Liver (tissue), 9 donors: ENCODE data around the gene CEMIP. TPM values are rescaled to one million over a fixed set of nuclear protein-coding genes. Genes with fewer than 3 reads are reported as not detected.

Experiments
- DNase-seq: peaks from one replicate; pipeline ENCODE4 v3.0.0-alpha.2; 2017; ENCODE audit warnings: low spot score
- H3K27ac ChIP-seq, 2 donors: one replicate each; pipeline ENCODE4 v1.7.0; 2013; ENCODE audit warnings: inconsistent platforms in 2 of 2, low read length in 2 of 2, control low read depth in 1 of 2, low read depth in 1 of 2, mild to moderate bottlenecking in 1 of 2
- H3K27me3 ChIP-seq, 4 donors: one replicate each; pipeline versions ENCODE4 v1.6.1 to v1.7.0; 2013; ENCODE audit warnings: low read length in 3 of 4, inconsistent platforms in 1 of 4, mild to moderate bottlenecking in 1 of 4, moderate library complexity in 1 of 4; ENCODE audit not compliant: control insufficient read depth in 4 of 4, insufficient read depth in 4 of 4
- H3K36me3 ChIP-seq, 4 donors: one replicate each; pipeline versions ENCODE4 v1.6.1 to v1.7.0; 2013; ENCODE audit warnings: low read length in 3 of 4, mild to moderate bottlenecking in 3 of 4, low read depth in 1 of 4, moderate library complexity in 1 of 4; ENCODE audit not compliant: control insufficient read depth in 4 of 4, insufficient read depth in 3 of 4
- H3K4me1 ChIP-seq, 4 donors: one replicate each; pipeline versions ENCODE4 v1.6.1 to v1.7.0; 2013; ENCODE audit warnings: low read length in 3 of 4, mild to moderate bottlenecking in 3 of 4, moderate library complexity in 1 of 4; ENCODE audit not compliant: control insufficient read depth in 4 of 4, insufficient read depth in 4 of 4
- H3K4me3 ChIP-seq, 3 donors: one replicate each; pipeline versions ENCODE4 v1.6.1 to v1.7.0; 2013; ENCODE audit warnings: low read length in 3 of 3, control low read depth in 1 of 3, low read depth in 1 of 3, mild to moderate bottlenecking in 1 of 3
- H3K9ac ChIP-seq, 2 donors: one replicate each; pipeline ENCODE4 v1.7.0; 2013; ENCODE audit warnings: low read length in 2 of 2, mild to moderate bottlenecking in 2 of 2, moderate library complexity in 2 of 2, control low read depth in 1 of 2, low read depth in 1 of 2
- H3K9me3 ChIP-seq, 4 donors: one replicate each; pipeline versions ENCODE4 v1.6.1 to v1.7.0; 2013; ENCODE audit warnings: low read length in 3 of 4; ENCODE audit not compliant: control insufficient read depth in 4 of 4
- FOXA1 ChIP-seq: IDR thresholded peaks from 2 replicates; pipeline ENCODE4 v1.6.1; 2016; ENCODE audit warnings: antibody characterized with exemption
- FOXA2 ChIP-seq: IDR thresholded peaks from 2 replicates; pipeline ENCODE4 v1.6.1; 2016; ENCODE audit warnings: antibody characterized with exemption
- GABPA ChIP-seq, 2 donors: IDR thresholded peaks in 1 of 2; conservative IDR thresholded peaks in 1 of 2; 2 replicates each; pipeline ENCODE4 v1.6.1; 2016; ENCODE audit warnings: antibody characterized with exemption in 2 of 2, mild to moderate bottlenecking in 1 of 2, moderate library complexity in 1 of 2
- HNF4A ChIP-seq, 2 donors: conservative IDR thresholded peaks; 2 replicates each; pipeline ENCODE4 v1.6.1; 2016; ENCODE audit warnings: antibody characterized with exemption in 2 of 2, mild to moderate bottlenecking in 2 of 2
- HNF4G ChIP-seq: IDR thresholded peaks from 2 replicates; pipeline ENCODE4 v1.6.1; 2016; ENCODE audit warnings: antibody characterized with exemption
- JUND ChIP-seq, 2 donors: IDR thresholded peaks; 2 replicates each; pipeline ENCODE4 v1.6.1; 2016; ENCODE audit warnings: antibody characterized with exemption in 2 of 2
- NR2F2 ChIP-seq: IDR thresholded peaks from 2 replicates; pipeline ENCODE4 v1.6.1; 2016; ENCODE audit warnings: antibody characterized with exemption
- RXRA ChIP-seq, 2 donors: IDR thresholded peaks; 2 replicates each; pipeline ENCODE4 v1.6.1; 2017 to 2018; ENCODE audit warnings: antibody characterized with exemption in 2 of 2, mild to moderate bottlenecking in 1 of 2
- SP1 ChIP-seq: IDR thresholded peaks from 2 replicates; pipeline ENCODE4 v1.6.1; 2018; ENCODE audit warnings: antibody characterized with exemption, mild to moderate bottlenecking
- TAF1 ChIP-seq: conservative IDR thresholded peaks from 2 replicates; pipeline ENCODE4 v1.6.1; 2016; ENCODE audit warnings: antibody characterized with exemption, mild to moderate bottlenecking
- WGBS: extraction: QIAGEN DNeasy Blood & Tissue Kit; methylation state at CpG from one replicate; pipeline ENCODE4 v1.1.7; 2013; 5-methylcytosine and 5-hydroxymethylcytosine counted together
- polyA plus RNA-seq, 2 donors: library from polyadenylated mRNA; stranded (reverse) in 1 of 2; unstranded in 1 of 2; fragments of 200-250 nt in 1 of 2; fragments of >200 nt in 1 of 2; fragmentation: Nextera tagmentation in 1 of 2; extraction: Ambion mirVana in 1 of 2; gene quantifications; one replicate each; pipeline versions ENCODE4 v1.2.1 to v1.2.3, GENCODE V29; 2013 to 2015
- total RNA-seq, 2 donors: library from RNA; depleted of rRNA; stranded (reverse); fragments of >200 nt; gene quantifications; one replicate each; pipeline ENCODE4 v1.2.3, GENCODE V29; 2014
- TF ChIP-seq, protein P1 (sequence below): IDR thresholded peaks from 2 replicates; pipeline ENCODE4 v1.6.1; 2016; ENCODE audit warnings: antibody characterized with exemption
- TF ChIP-seq, protein P2 (sequence below): IDR thresholded peaks from 2 replicates; pipeline ENCODE4 v1.6.1; 2016; ENCODE audit warnings: antibody characterized with exemption
- TF ChIP-seq, protein P3 (sequence below): IDR thresholded peaks from 2 replicates; pipeline ENCODE4 v1.6.1; 2016; ENCODE audit warnings: antibody characterized with exemption, mild to moderate bottlenecking
- donor health status: healthy.
- donor health status: healthy.
- donor health status: healthy.
- donor health status: healthy.
- donor health status: healthy.

Gene CEMIP
- total and polyA plus RNA-seq, 4 donors, result under 0.01 to 0.89 (median 0.21) TPM

DNA sequence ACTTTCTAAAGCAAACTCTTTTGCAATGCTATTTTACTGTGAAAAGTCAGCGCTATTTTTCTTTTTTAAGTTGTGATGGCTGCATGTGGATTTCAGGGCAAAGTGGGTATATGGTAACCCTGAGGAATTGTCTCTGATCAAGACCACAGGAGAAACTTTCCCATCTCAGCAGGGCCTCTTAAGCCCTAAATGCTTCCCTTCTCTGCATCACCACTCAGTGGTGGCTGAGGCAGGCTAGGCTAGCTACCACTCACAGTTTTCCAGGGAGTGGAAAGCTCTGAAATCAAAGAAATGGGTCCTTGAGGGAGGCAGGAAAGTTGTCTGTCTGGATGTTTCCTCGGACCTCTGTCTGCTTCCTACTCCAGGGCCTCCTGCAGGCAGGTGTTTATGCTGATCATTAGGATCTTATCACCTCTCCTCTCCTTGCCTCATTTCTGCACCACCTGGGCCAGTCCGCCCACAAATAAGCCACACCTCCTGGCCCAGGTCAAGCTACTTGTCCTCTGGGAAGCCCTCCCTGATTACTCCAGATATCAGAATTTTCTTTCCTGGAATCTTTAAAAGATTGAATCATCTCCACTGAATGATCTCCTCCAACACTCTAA, 37.0 kb downstream of the CEMIP start:
- peaks cover 0 to 3% (median 0%) of the 10 kb centered on the region in 4 donors for H3K9me3 ChIP-seq
- peaks cover 0 to 14% (median 2%) of the 10 kb centered on the region in 4 donors for H3K27me3 ChIP-seq
- H3K9ac ChIP-seq, result no peak overlapping the region
- no peaks in the 10 kb centered on the region for H3K4me1 ChIP-seq
- H3K4me3 ChIP-seq, result no peak overlapping the region
- TF ChIP-seq FOXA2, result no peak
- TF ChIP-seq, protein P1, sequence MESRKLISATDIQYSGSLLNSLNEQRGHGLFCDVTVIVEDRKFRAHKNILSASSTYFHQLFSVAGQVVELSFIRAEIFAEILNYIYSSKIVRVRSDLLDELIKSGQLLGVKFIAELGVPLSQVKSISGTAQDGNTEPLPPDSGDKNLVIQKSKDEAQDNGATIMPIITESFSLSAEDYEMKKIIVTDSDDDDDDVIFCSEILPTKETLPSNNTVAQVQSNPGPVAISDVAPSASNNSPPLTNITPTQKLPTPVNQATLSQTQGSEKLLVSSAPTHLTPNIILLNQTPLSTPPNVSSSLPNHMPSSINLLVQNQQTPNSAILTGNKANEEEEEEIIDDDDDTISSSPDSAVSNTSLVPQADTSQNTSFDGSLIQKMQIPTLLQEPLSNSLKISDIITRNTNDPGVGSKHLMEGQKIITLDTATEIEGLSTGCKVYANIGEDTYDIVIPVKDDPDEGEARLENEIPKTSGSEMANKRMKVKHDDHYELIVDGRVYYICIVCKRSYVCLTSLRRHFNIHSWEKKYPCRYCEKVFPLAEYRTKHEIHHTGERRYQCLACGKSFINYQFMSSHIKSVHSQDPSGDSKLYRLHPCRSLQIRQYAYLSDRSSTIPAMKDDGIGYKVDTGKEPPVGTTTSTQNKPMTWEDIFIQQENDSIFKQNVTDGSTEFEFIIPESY, result no peak
- TF ChIP-seq HNF4A (conservative IDR thresholded peaks at IDR 0.05), result no peak
- no peak for TF ChIP-seq HNF4G
- TF ChIP-seq SP1, result no peak
- TF ChIP-seq, protein P2, sequence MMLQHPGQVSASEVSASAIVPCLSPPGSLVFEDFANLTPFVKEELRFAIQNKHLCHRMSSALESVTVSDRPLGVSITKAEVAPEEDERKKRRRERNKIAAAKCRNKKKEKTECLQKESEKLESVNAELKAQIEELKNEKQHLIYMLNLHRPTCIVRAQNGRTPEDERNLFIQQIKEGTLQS, result no peak
- H3K27ac ChIP-seq, result no peak overlapping the region
- no peak for DNase-seq
- no peaks in the 10 kb centered on the region for H3K36me3 ChIP-seq
- 50% methylated on average over 3 of the region's 3 CpGs for WGBS

DNA sequence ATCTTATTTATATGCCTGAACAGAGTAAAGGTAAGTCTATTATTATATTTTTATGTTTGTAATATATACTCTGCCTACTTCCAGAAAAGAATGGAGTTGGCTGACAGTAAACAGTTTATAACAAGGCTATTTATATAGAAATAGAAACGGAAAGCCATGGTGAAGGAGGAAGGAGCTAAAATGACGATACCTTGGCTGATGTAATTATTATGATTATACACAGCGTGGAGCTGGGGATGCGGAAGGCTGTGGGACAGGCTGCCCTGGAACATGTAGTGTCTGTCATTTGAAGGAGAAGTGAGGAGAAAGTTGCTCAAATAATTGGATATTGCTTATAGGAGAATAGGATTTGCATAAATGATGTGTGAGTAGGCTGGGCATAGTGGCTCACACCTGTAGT, 37.8 kb downstream of the CEMIP start:
- no peak for DNase-seq
- 81% methylated on average over 4 of the region's 4 CpGs for WGBS
- Histone ChIP-seq H3K4me1 (no peaks in the 10 kb centered on the region), H3K9me3 (peaks cover 0 to 3% (median 0%) of the 10 kb centered on the region in 4 donors), H3K27ac (no peak overlapping the region), H3K36me3 (no peaks in the 10 kb centered on the region), H3K9ac (no peak overlapping the region), H3K27me3 (peaks cover 0 to 14% (median 2%) of the 10 kb centered on the region in 4 donors), H3K4me3 (no peak overlapping the region)
- TF ChIP-seq GABPA (IDR thresholded peaks at IDR 0.05 in 1 of 2, conservative IDR thresholded peaks at IDR 0.05 in 1 of 2) (no peak), FOXA1 (no peak), HNF4A (conservative IDR thresholded peaks at IDR 0.05) (no peak), HNF4G (no peak), TAF1 (no peak), NR2F2 (no peak), RXRA (IDR thresholded peaks at IDR 0.05) (no peak), JUND (IDR thresholded peaks at IDR 0.05) (no peak)
- TF ChIP-seq, protein P1, result no peak
- TF ChIP-seq, protein P3, sequence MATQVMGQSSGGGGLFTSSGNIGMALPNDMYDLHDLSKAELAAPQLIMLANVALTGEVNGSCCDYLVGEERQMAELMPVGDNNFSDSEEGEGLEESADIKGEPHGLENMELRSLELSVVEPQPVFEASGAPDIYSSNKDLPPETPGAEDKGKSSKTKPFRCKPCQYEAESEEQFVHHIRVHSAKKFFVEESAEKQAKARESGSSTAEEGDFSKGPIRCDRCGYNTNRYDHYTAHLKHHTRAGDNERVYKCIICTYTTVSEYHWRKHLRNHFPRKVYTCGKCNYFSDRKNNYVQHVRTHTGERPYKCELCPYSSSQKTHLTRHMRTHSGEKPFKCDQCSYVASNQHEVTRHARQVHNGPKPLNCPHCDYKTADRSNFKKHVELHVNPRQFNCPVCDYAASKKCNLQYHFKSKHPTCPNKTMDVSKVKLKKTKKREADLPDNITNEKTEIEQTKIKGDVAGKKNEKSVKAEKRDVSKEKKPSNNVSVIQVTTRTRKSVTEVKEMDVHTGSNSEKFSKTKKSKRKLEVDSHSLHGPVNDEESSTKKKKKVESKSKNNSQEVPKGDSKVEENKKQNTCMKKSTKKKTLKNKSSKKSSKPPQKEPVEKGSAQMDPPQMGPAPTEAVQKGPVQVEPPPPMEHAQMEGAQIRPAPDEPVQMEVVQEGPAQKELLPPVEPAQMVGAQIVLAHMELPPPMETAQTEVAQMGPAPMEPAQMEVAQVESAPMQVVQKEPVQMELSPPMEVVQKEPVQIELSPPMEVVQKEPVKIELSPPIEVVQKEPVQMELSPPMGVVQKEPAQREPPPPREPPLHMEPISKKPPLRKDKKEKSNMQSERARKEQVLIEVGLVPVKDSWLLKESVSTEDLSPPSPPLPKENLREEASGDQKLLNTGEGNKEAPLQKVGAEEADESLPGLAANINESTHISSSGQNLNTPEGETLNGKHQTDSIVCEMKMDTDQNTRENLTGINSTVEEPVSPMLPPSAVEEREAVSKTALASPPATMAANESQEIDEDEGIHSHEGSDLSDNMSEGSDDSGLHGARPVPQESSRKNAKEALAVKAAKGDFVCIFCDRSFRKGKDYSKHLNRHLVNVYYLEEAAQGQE, result no peak
